HCT116 (cell line): ENCODE data around the gene PTPRA. TPM values are rescaled to one million over a fixed set of nuclear protein-coding genes. Genes with fewer than 3 reads are reported as not detected.

Experiments used
- ATAC-seq: fragments of 200-7000 bp; cut with Tn5 transposase; 2 replicates; pipeline ENCODE4 v1.9.1; 2020; ENCODE audit warnings: mild to moderate bottlenecking, moderate library complexity
- BruUV-seq: library from RNA; stranded (reverse); fragments of 400-500 nt; replicated peaks from 2 replicates; lab custom pipeline; 2021; lab: Mats Ljungman, UMichigan
- CTCF ChIA-PET: fragments of 300-600 bp; sonication (Branson Sonifier 250); formaldehyde crosslinking; loops from one replicate; lab custom pipeline; 2021; ENCODE audit warnings: antibody characterized with exemption; lab: Charles Lee
- POLR2A ChIA-PET: fragments of 300-600, 350-600 bp; sonication (Branson Sonifier 250); formaldehyde crosslinking; loops from one replicate; lab custom pipeline; 2021; ENCODE audit warnings: antibody characterized with exemption; lab: Charles Lee
- RAD21 ChIA-PET, 2 experiments: fragments of 300-600 bp; sonication (Branson Sonifier 250); formaldehyde crosslinking; loops; one replicate each; lab custom pipeline; 2023; ENCODE audit warnings: low total read pairs in 2 of 2; ENCODE audit not compliant: uncharacterized antibody in 2 of 2, unreplicated experiment in 2 of 2, low non-redundant PET in 1 of 2; lab: Charles Lee
- DNase-seq: peaks from one replicate; pipeline ENCODE4 v3.0.0-alpha.2; 2010; ENCODE audit warnings: low read depth, low spot score
- H2AFZ ChIP-seq: fragments of 200-600 bp; shearing (Covaris generic), sonication (generic); 2 replicates; pipeline ENCODE4 v1.6.1; 2017; ENCODE audit warnings: low read depth, mixed run types, mixed read lengths, antibody characterized with exemption, low read length; ENCODE audit not compliant: poor library complexity, severe bottlenecking
- H3K27ac ChIP-seq: 2 replicates; pipeline ENCODE4 v1.5.1; 2012; ENCODE audit warnings: low read depth, low read length
- H3K27me3 ChIP-seq: fragments of 200-600 bp; sonication (generic); 2 replicates; pipeline ENCODE4 v1.6.1; 2016; ENCODE audit warnings: mixed run types, low read length, mixed read lengths; ENCODE audit not compliant: insufficient read depth
- H3K36me3 ChIP-seq, 2 experiments: fragments of 200-500 bp in 1 of 2; fragments of 200-600 bp in 1 of 2; sonication (Bioruptor generic) in 1 of 2; sonication (generic) in 1 of 2; 2 replicates each; pipeline versions ENCODE4 v1.5.1 to v1.6.1; 2014 to 2016; ENCODE audit warnings: low read length in 2 of 2, inconsistent platforms in 1 of 2, mixed read lengths in 1 of 2, mixed run types in 1 of 2; ENCODE audit not compliant: insufficient read depth in 2 of 2, control insufficient read depth in 1 of 2
- H3K4me1 ChIP-seq, 2 experiments: fragments of 200-600 bp in 1 of 2; sonication (generic) in 1 of 2; 2 replicates each; pipeline versions ENCODE4 v1.5.1 to v1.6.1; 2012 to 2017; ENCODE audit warnings: low read length in 2 of 2, inconsistent platforms in 1 of 2, mild to moderate bottlenecking in 1 of 2, mixed read lengths in 1 of 2, mixed run types in 1 of 2, moderate library complexity in 1 of 2; ENCODE audit not compliant: insufficient read depth in 2 of 2, control insufficient read depth in 1 of 2
- H3K4me2 ChIP-seq: fragments of 200-600 bp; sonication (generic); 2 replicates; pipeline ENCODE4 v1.6.1; 2017; ENCODE audit warnings: mixed run types, low read length, mixed read lengths
- H3K4me3 ChIP-seq, 2 experiments: fragments of 200-600 bp in 1 of 2; sonication (generic) in 1 of 2; replicated peaks in 1 of 2; 2 replicates each; pipeline ENCODE4 v1.5.1; 2011 to 2016; ENCODE audit warnings: low read length in 2 of 2, control low read depth in 1 of 2, low read depth in 1 of 2, mild to moderate bottlenecking in 1 of 2, mixed read lengths in 1 of 2, mixed run types in 1 of 2
- H3K79me2 ChIP-seq: fragments of 200-600 bp; sonication (generic); 2 replicates; pipeline ENCODE4 v1.6.1; 2017; ENCODE audit warnings: mild to moderate bottlenecking, mixed run types, low read length, moderate library complexity, mixed read lengths; ENCODE audit not compliant: insufficient read depth
- H3K9ac ChIP-seq: fragments of 200-600 bp; sonication (generic); 2 replicates; pipeline ENCODE4 v1.6.1; 2016; ENCODE audit warnings: low read length, mixed read lengths
- H3K9me2 ChIP-seq: fragments of 200-600 bp; sonication (generic), shearing (Covaris generic); 2 replicates; pipeline ENCODE4 v1.6.1; 2017; ENCODE audit warnings: mixed run types, mild to moderate bottlenecking, moderate library complexity; ENCODE audit not compliant: insufficient read depth
- H3K9me3 ChIP-seq, 2 experiments: fragments of 200-500 bp in 1 of 2; fragments of 200-600 bp in 1 of 2; sonication (Bioruptor generic) in 1 of 2; sonication (generic) in 1 of 2; 2 replicates each; pipeline ENCODE4 v1.6.1; 2014 to 2017; ENCODE audit warnings: low read length in 2 of 2, mixed read lengths in 2 of 2, inconsistent platforms in 1 of 2, low read depth in 1 of 2, mild to moderate bottlenecking in 1 of 2, mixed run types in 1 of 2, moderate library complexity in 1 of 2; ENCODE audit not compliant: control insufficient read depth in 1 of 2, insufficient read depth in 1 of 2
- H4K20me1 ChIP-seq: fragments of 200-600 bp; sonication (generic), shearing (Covaris generic); 2 replicates; pipeline ENCODE4 v1.6.1; 2017; ENCODE audit warnings: mixed run types, mild to moderate bottlenecking, moderate library complexity; ENCODE audit not compliant: insufficient read depth
- ATF3 ChIP-seq: IDR thresholded peaks from 2 replicates; pipeline ENCODE4 v1.6.1; 2012
- CBX3 ChIP-seq: IDR thresholded peaks from 2 replicates; pipeline ENCODE4 v1.6.1; 2012; ENCODE audit warnings: low read depth
- EGR1 ChIP-seq: IDR thresholded peaks from 2 replicates; pipeline ENCODE4 v1.6.1; 2012; ENCODE audit warnings: low read depth
- EZH2phosphoT487 ChIP-seq: fragments of 200-600 bp; IDR thresholded peaks from 2 replicates; pipeline ENCODE4 v1.6.1; 2018; ENCODE audit warnings: antibody characterized with exemption, borderline replicate concordance
- FOSL1 ChIP-seq: IDR thresholded peaks from 2 replicates; pipeline ENCODE4 v1.6.1; 2012; ENCODE audit warnings: low read depth
- JUND ChIP-seq: IDR thresholded peaks from 2 replicates; pipeline ENCODE4 v1.6.1; 2012
- POLR2A ChIP-seq: IDR thresholded peaks from 2 replicates; pipeline ENCODE4 v1.7.0; 2011; ENCODE audit warnings: borderline replicate concordance; ENCODE audit not compliant: insufficient read depth, insufficient read length; ENCODE audit errors: extremely low read depth
- POLR2AphosphoS5 ChIP-seq: IDR thresholded peaks from 2 replicates; pipeline ENCODE4 v1.6.1; 2011; ENCODE audit warnings: mild to moderate bottlenecking, low read depth, low read length, moderate library complexity
- RAD21 ChIP-seq: IDR thresholded peaks from 2 replicates; pipeline ENCODE4 v1.6.1; 2012; ENCODE audit warnings: low read depth, mild to moderate bottlenecking
- REST ChIP-seq: IDR thresholded peaks from 2 replicates; pipeline ENCODE4 v1.6.1; 2012; ENCODE audit warnings: low read depth
- TCF7L2 ChIP-seq: IDR thresholded peaks from 2 replicates; pipeline ENCODE4 v1.7.0; 2011; ENCODE audit warnings: borderline replicate concordance, inconsistent platforms; ENCODE audit not compliant: insufficient read depth, insufficient read length; ENCODE audit errors: extremely low read depth
- ZFX ChIP-seq: fragments of 450-650 bp; IDR thresholded peaks from 2 replicates; pipeline ENCODE4 v1.6.1; 2017
- ZNF274 ChIP-seq: fragments of 200-500 bp; sonication (Bioruptor generic); IDR thresholded peaks from 2 replicates; pipeline ENCODE4 v1.6.1; 2014; ENCODE audit warnings: mild to moderate bottlenecking, low read depth, low read length, inconsistent platforms
- intact Hi-C: fragments of 100-400 bp; cut with micrococcal nuclease; formaldehyde crosslinking; loops from 2 replicates; pipeline ENCODE4 v1.10.0; 2022
- total RNA-seq: library from RNA; stranded (reverse); gene quantifications from one replicate; pipeline ENCODE4 v1.2.1, GENCODE V29; 2021; ENCODE audit not compliant: unreplicated experiment
- TF ChIP-seq, protein P1 (sequence below): IDR thresholded peaks from 2 replicates; pipeline ENCODE4 v1.6.1; 2012

The PTPRA gene
- total RNA-seq, 1 experiment from 2014 or later, result 44.6 TPM

DNA sequence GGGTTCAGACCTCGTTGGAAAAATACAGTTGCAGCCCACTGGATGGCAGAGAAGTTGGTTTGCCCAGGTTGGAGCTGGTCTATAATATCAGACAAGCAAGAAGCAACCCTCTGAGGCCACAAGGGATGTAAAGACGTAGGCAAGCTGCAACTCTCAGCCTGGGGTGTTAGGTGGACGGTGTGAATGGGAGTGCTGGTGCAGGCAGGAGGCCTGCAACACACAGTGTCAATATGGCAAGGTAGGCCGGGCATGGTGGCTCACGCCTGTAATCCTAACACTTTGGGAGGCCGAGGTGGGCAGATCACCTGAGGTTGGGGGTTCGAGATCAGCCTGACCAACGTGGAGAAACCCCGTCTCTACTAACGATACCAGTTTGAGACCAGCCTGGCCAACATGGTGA lies 22.2 kb upstream of the PTPRA start:
- DNase-seq (no peak), ATAC-seq (no peak)
- intact Hi-C loops, result loop anchor here (5.0 kb wide), 1 partner anchor 164 kb away; no protein-coding TSS in a partner anchor
- Histone ChIP-seq H3K36me3 (no peaks in the 10 kb centered on the region), H3K27me3 (no peaks in the 10 kb centered on the region), H2AFZ (no peak overlapping the region), H3K27ac (no peak overlapping the region), H3K4me3 (no peak overlapping the region), H3K4me2 (no peak overlapping the region), H3K9me2 (no peaks in the 10 kb centered on the region), H3K9me3 (no peaks in the 10 kb centered on the region), H3K9ac (no peak overlapping the region), H4K20me1 (no peaks in the 10 kb centered on the region), H3K79me2 (no peaks in the 10 kb centered on the region), H3K4me1 (no peaks in the 10 kb centered on the region)
- TF ChIP-seq TCF7L2, result no peak
- TF ChIP-seq FOSL1, result no peak
- TF ChIP-seq POLR2A, result no peak
- no peak for TF ChIP-seq CBX3
- no peak for TF ChIP-seq JUND
- no peak for TF ChIP-seq ZFX
- no peak for TF ChIP-seq REST
- TF ChIP-seq RAD21, result no peak
- TF ChIP-seq EGR1, result no peak
- TF ChIP-seq ZNF274, result no peak
- TF ChIP-seq EZH2phosphoT487, result no peak
- TF ChIP-seq POLR2AphosphoS5, result no peak
- TF ChIP-seq, protein P1, sequence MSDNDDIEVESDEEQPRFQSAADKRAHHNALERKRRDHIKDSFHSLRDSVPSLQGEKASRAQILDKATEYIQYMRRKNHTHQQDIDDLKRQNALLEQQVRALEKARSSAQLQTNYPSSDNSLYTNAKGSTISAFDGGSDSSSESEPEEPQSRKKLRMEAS, result no peak
- no peak for TF ChIP-seq ATF3
- ChIA-PET POLR2A (no interaction called here), CTCF (interaction anchor here (2.0 to 2.5 kb wide), 2 partner anchors 95 to 99 kb away, joined by 11 to 29 read pairs; no protein-coding TSS in a partner anchor), RAD21 (interaction anchor here in 1 of 2 experiments (2.1 kb wide), 1 partner anchor 95 kb away, joined by 6 read pairs; no protein-coding TSS in a partner anchor)
- no TSS peak for BruUV-seq
